Activated CD8-positive, alpha-beta memory T cell treated with anti-CD3 and anti-CD28 coated beads, Interleukin-2, amount 50 U/mL, for 1 hour (primary cell): ENCODE data around the gene APOBEC3B.
A peak's percentile ranks its signal among the peaks of the same experiment; 100 is the strongest.
"Not testable (repeated sequence)": the region's sequence is repeated elsewhere in the genome, so short reads cannot be mapped to it uniquely, and the experiment has no call there.

Source experiments
- DNase-seq: peaks from one replicate; pipeline ENCODE4 v3.0.0-alpha.2; 2020; ENCODE audit errors: extremely low read depth

APOBEC3B gene

DNA sequence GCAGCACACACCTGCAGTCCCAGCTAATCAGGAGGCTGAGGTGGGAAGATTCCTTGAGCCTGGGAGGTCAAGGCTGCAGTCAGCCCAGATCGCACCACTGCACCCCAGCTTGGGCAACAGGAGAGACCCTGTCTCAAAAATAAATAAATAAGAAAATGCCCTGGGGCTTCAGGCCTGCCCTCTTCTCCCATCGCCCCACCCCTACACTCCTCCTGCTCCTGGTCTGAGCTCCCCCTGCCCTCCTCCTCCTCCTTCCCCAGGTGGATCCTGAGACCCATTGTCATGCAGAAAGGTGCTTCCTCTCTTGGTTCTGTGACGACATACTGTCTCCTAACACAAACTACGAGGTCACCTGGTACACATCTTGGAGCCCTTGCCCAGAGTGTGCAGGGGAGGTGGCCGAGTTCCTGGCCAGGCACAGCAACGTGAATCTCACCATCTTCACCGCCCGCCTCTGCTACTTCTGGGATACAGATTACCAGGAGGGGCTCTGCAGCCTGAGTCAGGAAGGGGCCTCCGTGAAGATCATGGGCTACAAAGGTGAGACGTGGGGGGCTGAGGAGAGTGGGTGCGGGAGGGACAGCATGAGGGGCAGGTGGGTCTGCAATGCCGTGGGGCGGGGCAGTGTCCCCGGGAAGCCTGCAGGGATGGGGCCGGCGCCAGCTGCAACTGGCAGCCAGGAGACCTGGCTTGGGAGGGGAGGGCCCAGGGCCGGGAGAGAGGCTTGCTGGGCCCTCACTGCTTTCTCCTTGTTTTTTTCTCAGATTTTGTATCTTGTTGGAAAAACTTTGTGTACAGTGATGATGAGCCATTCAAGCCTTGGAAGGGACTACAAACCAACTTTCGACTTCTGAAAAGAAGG, 49.5 kb downstream of the APOBEC3B start:
- DNase-seq: not testable (repeated sequence)

DNA sequence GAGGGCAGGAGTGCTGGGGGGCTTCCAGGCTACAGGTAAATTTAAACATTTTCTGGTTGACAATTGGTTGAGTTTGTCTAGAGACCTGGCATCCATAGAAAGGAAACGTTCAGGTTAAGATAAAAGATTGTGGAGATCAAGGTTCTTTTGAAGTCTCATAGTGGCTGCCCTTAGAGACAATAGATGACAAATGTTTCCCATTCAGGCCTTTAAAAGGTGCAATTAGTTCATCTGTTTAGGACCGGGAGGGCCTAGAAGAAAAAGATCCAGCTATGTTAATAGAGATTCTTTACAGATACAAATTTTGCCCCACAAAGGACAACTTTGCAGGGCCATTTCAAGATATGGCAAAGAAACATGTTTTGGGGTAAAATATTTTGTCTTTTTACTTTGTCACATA, 54.9 kb downstream of the APOBEC3B start:
- DNase-seq: not testable (repeated sequence)

GRCh38 chr22:39039306-39040126, 57.4 kb downstream of the APOBEC3B start:
- no peak for DNase-seq

- DNase-seq: not testable (repeated sequence)
These were observed 58.0 kb downstream of the APOBEC3B start for GRCh38 chr22:39040155-39040537.

DNA sequence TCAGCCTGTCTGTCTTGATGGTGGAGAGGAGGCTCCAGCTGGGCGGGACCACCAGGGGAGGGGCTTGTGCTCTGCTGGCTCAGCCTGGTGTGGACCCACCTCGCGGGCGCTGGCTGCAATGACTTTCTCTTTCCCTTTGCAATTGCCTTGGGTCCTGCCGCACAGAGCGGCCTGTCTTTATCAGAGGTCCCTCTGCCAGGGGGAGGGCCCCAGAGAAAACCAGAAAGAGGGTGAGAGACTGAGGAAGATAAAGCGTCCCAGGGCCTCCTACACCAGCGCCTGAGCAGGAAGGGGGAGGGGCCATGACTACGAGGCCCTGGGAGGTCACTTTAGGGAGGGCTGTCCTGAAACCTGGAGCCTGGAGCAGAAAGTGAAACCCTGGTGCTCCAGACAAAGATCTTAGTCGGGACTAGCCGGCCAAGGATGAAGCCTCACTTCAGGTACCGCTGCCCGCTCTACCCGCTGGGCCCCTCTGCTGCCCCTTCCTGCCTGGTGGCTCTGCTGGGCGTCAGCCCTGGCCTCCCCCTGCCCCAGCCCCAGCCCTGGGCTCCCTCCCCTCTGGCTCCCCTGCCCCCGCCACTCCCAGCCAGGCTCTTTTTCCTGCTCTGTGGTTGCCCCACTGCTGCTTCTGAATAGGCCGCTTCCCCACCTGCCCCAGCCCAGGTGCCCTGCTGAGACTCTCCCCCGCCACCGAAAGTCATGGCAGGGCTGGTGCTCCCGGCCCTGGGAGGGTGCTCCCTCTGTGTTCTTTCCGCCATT, 58.6 kb downstream of the APOBEC3B start, which contains the start of gene APOBEC3F:
APOBEC3F (plus strand) TSS at position 327 of the 759 bp plus-strand sequence; CDS start at position 424, 97 bp downstream.
- peak; percentile 42 for DNase-seq

- DNase-seq: no peak
These were observed 59.8 kb downstream of the APOBEC3B start for GRCh38 chr22:39041908-39042307.
